ENCODE data around the gene LRGUK.

LRGUK gene

DNA sequence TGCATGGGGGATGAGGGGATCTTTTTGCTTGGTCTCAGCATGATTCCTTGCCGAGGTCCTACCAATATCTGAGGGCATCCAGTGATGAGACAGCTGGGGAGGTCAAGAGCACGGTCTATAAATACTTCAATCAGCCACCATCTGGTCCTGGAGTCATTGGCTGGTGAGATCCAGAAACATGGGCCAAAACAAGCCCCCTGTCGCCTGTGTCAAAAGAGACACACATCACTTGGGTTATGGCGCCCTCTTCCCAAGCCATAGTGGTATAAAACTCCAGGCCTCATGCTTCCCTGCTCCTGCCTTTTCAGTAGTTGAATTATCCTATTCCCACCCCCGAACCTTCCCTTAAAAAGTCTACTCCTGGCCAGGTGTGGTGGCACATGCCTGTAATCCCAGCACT, 128.7 kb downstream of the LRGUK start:
- DNase-seq (ENCODE audit: low spot score): no peak
- no peak overlapping the region for H3K4me3 ChIP-seq
- TF ChIP-seq CTCF (IDR thresholded peaks at IDR 0.05): no peak
- H3K27ac ChIP-seq: no peak overlapping the region

GRCh38 chr7:134262322-134262721, 135.2 kb downstream of the LRGUK start:
- Histone ChIP-seq H3K27ac (no peak overlapping the region), H3K4me3 (no peak overlapping the region)
- TF ChIP-seq CTCF (IDR thresholded peaks at IDR 0.05): no peak
- no peak for DNase-seq (ENCODE audit: low spot score)

GRCh38 chr7:134276951-134277350, 149.8 kb downstream of the LRGUK start:
- no peak overlapping the region for H3K27ac ChIP-seq
- TF ChIP-seq CTCF (IDR thresholded peaks at IDR 0.05): no peak
- no peak for DNase-seq (ENCODE audit: low spot score)
- H3K4me3 ChIP-seq: no peak overlapping the region

DNA sequence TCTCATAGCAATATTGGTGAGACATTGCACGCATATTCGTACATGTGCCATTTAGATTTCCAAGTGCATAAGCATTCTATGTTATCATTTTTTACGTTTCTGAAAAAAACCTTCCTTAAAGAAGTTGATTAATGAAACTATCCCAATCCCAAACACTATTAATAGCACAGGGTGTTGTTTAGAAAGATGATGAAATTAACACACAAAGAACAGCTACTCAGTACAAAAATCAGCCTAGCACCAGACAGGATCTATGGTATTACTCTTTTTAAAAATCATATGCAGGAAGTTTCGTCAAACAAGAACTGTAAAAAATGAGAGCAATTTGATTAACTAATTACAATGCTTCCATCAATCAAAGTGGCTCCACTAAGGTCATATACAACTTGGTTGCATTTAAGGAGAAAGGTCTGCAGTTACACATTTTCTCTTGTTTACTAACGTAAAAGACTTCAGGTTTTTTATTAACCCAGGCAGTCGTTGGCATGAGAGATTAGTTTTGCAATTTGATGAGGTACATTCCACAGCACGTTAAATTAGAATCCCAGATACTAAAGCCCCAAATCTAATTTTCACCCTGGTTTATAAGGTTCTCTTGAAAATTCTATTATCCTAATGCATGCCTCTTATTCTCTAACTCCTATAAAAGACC, 151.5 kb downstream of the LRGUK start:
- Histone ChIP-seq H3K4me3 (no peak overlapping the region), H3K27ac (no peak overlapping the region)
- no peak for DNase-seq (ENCODE audit: low spot score)
- no peak for TF ChIP-seq CTCF (IDR thresholded peaks at IDR 0.05)

DNA sequence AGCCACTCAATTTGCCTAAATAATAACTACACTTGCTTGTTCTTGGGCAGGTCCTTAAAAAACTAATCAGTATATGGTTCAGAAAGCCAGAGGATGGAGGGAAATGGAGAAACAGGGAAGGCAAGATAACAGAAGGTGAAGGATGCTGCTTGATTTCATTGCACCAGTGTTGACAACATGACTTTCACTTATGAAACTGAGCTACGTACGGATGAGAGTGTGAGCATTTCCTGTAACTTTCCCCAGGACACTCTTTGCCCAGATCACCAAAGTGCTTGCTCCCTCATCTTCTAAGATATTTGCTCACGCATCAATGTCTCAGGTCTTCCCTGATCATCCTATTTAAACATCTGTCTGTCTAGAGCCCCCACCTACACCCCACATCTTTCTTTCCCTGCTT, 152.2 kb downstream of the LRGUK start:
- no peak for DNase-seq (ENCODE audit: low spot score)
- no peak overlapping the region for H3K4me3 ChIP-seq
- H3K27ac ChIP-seq: no peak overlapping the region
- no peak for TF ChIP-seq CTCF (IDR thresholded peaks at IDR 0.05)

GRCh38 chr7:134279898-134280297, 152.8 kb downstream of the LRGUK start:
- no peak overlapping the region for H3K4me3 ChIP-seq
- no peak for TF ChIP-seq CTCF (IDR thresholded peaks at IDR 0.05)
- DNase-seq (ENCODE audit: low spot score): no peak
- no peak overlapping the region for H3K27ac ChIP-seq

- DNase-seq (ENCODE audit: low spot score): no peak
- TF ChIP-seq CTCF (IDR thresholded peaks at IDR 0.05): no peak
- H3K27ac ChIP-seq: no peak overlapping the region
Measured at GRCh38 chr7:134280508-134280907, 153.4 kb downstream of the LRGUK start.

More at GRCh38 chr7:134280508-134280907, 153.4 kb downstream of the LRGUK start:
- no peak overlapping the region for H3K4me3 ChIP-seq

Data from coronary artery (tissue), 2 donors.